ENCODE data around the gene PRLR.

GRCh38 chr5:35252963-35253362 lies 22.7 kb upstream of the PRLR start:
- TF ChIP-seq POLR2A (IDR thresholded peaks at IDR 0.05): no peak
- TF ChIP-seq, protein P1, sequence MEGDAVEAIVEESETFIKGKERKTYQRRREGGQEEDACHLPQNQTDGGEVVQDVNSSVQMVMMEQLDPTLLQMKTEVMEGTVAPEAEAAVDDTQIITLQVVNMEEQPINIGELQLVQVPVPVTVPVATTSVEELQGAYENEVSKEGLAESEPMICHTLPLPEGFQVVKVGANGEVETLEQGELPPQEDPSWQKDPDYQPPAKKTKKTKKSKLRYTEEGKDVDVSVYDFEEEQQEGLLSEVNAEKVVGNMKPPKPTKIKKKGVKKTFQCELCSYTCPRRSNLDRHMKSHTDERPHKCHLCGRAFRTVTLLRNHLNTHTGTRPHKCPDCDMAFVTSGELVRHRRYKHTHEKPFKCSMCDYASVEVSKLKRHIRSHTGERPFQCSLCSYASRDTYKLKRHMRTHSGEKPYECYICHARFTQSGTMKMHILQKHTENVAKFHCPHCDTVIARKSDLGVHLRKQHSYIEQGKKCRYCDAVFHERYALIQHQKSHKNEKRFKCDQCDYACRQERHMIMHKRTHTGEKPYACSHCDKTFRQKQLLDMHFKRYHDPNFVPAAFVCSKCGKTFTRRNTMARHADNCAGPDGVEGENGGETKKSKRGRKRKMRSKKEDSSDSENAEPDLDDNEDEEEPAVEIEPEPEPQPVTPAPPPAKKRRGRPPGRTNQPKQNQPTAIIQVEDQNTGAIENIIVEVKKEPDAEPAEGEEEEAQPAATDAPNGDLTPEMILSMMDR (IDR thresholded peaks at IDR 0.05): no peak

Measured in Peyer's patch (tissue), 4 donors.